Natural killer cell (primary cell): ENCODE data around the gene KDSR. TPM values are rescaled to one million over a fixed set of nuclear protein-coding genes. Genes with fewer than 3 reads are reported as not detected.
A peak's percentile ranks its signal among the peaks of the same experiment; 100 is the strongest.

Experiments
- ATAC-seq, 3 donors: fragments of 150-1000 bp in 2 of 3; fragments of 200-7000 bp in 1 of 3; cut with Tn5 transposase; 1 replicate in 1 of 3; 2 replicates in 2 of 3; pipeline ENCODE4 v1.10.0; 2021; ENCODE audit warnings: mild to moderate bottlenecking in 2 of 3, moderate library complexity in 2 of 3
- DNase-seq, 2 donors: peaks; one replicate each; pipeline versions ENCODE4 v3.0.0 to v3.0.0-alpha.2; 2013 to 2021; ENCODE audit warnings: mixed read lengths in 1 of 2
- H3K27ac ChIP-seq: one replicate; pipeline ENCODE4 v1.5.1; 2013; ENCODE audit warnings: mild to moderate bottlenecking, low read length
- H3K27me3 ChIP-seq: one replicate; pipeline ENCODE4 v1.6.1; 2013; ENCODE audit warnings: low read length; ENCODE audit not compliant: control insufficient read depth, insufficient read depth
- H3K36me3 ChIP-seq: one replicate; pipeline ENCODE4 v1.6.1; 2013; ENCODE audit warnings: low read length; ENCODE audit not compliant: control insufficient read depth, insufficient read depth
- H3K4me1 ChIP-seq: one replicate; pipeline ENCODE4 v1.6.1; 2013; ENCODE audit warnings: low read length; ENCODE audit not compliant: control insufficient read depth, insufficient read depth
- H3K4me3 ChIP-seq: one replicate; pipeline ENCODE4 v1.5.1; 2013; ENCODE audit warnings: low read length
- H3K9me3 ChIP-seq: one replicate; pipeline ENCODE4 v1.6.1; 2013; ENCODE audit warnings: low read length; ENCODE audit not compliant: control insufficient read depth, insufficient read depth
- H3K27ac Mint-ChIP-seq, 2 donors: one replicate each; pipeline ENCODE4 v1.8.0; 2022; ENCODE audit warnings: mild to moderate bottlenecking in 2 of 2, mixed read lengths in 2 of 2, moderate library complexity in 1 of 2
- H3K27me3 Mint-ChIP-seq, 2 donors: one replicate each; pipeline ENCODE4 v1.8.0; 2022; ENCODE audit warnings: low read depth in 2 of 2, mixed read lengths in 2 of 2
- H3K36me3 Mint-ChIP-seq: one replicate; pipeline ENCODE4 v1.8.0; 2022; ENCODE audit warnings: mixed read lengths
- H3K4me1 Mint-ChIP-seq, 2 donors: one replicate each; pipeline ENCODE4 v1.8.0; 2022; ENCODE audit warnings: mixed read lengths in 2 of 2
- H3K4me3 Mint-ChIP-seq: one replicate; pipeline ENCODE4 v1.8.0; 2022; ENCODE audit warnings: mild to moderate bottlenecking, moderate library complexity, mixed read lengths
- H3K9me3 Mint-ChIP-seq, 2 donors: one replicate each; pipeline ENCODE4 v1.8.0; 2022; ENCODE audit warnings: mixed read lengths in 2 of 2
- CTCF ChIP-seq: fragments of 200-600 bp; IDR thresholded peaks from one replicate; pipeline ENCODE4 v1.8.0; 2022; ENCODE audit warnings: antibody characterized with exemption
- WGBS: methylation state at CpG from one replicate; pipeline ENCODE4 v1.1.7; 2013; ENCODE audit warnings: missing lambda C conversion rate; ENCODE audit not compliant: insufficient coverage; 5-methylcytosine and 5-hydroxymethylcytosine counted together
- intact Hi-C: fragments of 100-400 bp; cut with micrococcal nuclease; formaldehyde crosslinking; loops from one replicate; pipeline ENCODE4 v1.14.2; 2022
- total RNA-seq, 4 donors: library from RNA; stranded (reverse); fragments of 120-200 nt in 1 of 4; gene quantifications; one replicate each; pipeline versions ENCODE4 v1.2.3 to v1.2.4, GENCODE V29; 2013 to 2022

KDSR gene
- total RNA-seq, 3 donors from 2014 or later (not counting 1 experiment from before 2014, with no cell fraction given) = 11.1 to 15.1 (median 11.6) TPM

- intact Hi-C loops = no loop called here
- peaks cover 0 to 5% of the 10 kb centered on the region in 2 donors for H3K4me1 Mint-ChIP-seq
- Histone ChIP-seq H3K4me3 (no peak overlapping the region), H3K4me1 (no peaks in the 10 kb centered on the region), H3K27me3 (no peaks in the 10 kb centered on the region), H3K36me3 (peaks cover 18% of the 10 kb centered on the region), H3K27ac (no peak overlapping the region), H3K9me3 (no peaks in the 10 kb centered on the region)
- H3K4me3 Mint-ChIP-seq = no peak overlapping the region
- no peak overlapping the region for H3K27ac Mint-ChIP-seq
- no peak for DNase-seq
- H3K36me3 Mint-ChIP-seq = no peaks in the 10 kb centered on the region
- no peaks in the 10 kb centered on the region for H3K27me3 Mint-ChIP-seq
- no peak for TF ChIP-seq CTCF
- no peaks in the 10 kb centered on the region for H3K9me3 Mint-ChIP-seq
- WGBS = 90% methylated on average over 7 of the region's 7 CpGs
- ATAC-seq = no peak
These were observed 20.4 kb downstream of the KDSR start for GRCh38 chr18:63346480-63347183.

DNA sequence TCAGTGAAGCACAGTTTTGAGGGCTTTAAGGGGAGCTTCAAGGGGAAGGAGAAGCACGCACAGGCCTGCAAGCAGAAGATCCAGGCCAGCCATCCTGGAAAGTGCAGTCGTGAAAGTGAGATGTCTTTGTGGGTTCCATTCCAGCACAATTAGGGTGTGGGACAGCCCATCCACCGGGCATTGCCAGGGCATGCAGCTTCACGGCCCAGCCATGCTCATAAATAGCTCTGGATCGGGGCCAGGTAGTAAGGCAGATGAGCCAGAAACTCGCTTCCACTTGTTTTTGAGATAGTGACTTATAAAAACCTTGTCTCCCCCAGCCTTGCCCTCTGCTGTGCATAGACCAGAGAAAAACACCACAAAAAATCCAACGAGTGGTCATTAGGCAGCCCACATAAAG, 21.0 kb downstream of the KDSR start:
- Histone ChIP-seq H3K4me3 (no peak overlapping the region), H3K36me3 (peaks cover 18% of the 10 kb centered on the region), H3K4me1 (no peaks in the 10 kb centered on the region), H3K27me3 (no peaks in the 10 kb centered on the region), H3K27ac (no peak overlapping the region), H3K9me3 (no peaks in the 10 kb centered on the region)
- Mint-ChIP-seq H3K4me1 (peaks cover 0 to 5% of the 10 kb centered on the region in 2 donors), H3K27ac (no peak overlapping the region), H3K27me3 (no peaks in the 10 kb centered on the region), H3K9me3 (no peaks in the 10 kb centered on the region), H3K4me3 (no peak overlapping the region), H3K36me3 (no peaks in the 10 kb centered on the region)
- no peak for TF ChIP-seq CTCF
- no peak for ATAC-seq
- DNase-seq = no peak
- 97% methylated on average over 7 of the region's 7 CpGs for WGBS
- intact Hi-C loops = no loop called here

DNA sequence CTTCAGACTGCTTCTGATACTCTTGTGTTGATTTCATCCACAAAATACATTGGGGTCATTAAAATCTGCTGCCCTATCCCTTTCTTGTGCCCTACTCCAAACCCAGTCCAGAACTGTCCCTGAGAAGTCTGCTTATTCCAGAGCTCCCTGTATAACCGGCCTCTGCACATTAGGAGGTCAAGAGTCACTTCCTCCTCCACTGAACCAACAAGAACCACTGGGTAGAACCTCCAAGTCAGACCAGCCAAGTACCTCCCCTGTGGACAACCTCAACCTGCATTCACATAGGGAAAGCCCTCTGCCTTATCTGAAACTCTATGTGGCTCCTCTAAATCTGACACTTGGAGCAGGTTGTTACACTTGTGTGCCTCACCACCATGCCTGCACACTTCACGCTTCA, 22.1 kb downstream of the KDSR start:
- Histone ChIP-seq H3K4me3 (no peak overlapping the region), H3K36me3 (peaks cover 8% of the 10 kb centered on the region), H3K27ac (no peak overlapping the region), H3K27me3 (no peaks in the 10 kb centered on the region), H3K9me3 (no peaks in the 10 kb centered on the region), H3K4me1 (no peaks in the 10 kb centered on the region)
- Mint-ChIP-seq H3K9me3 (no peaks in the 10 kb centered on the region), H3K36me3 (no peaks in the 10 kb centered on the region), H3K27me3 (no peaks in the 10 kb centered on the region), H3K4me3 (no peak overlapping the region), H3K27ac (peak overlapping the region in 1 of 2 donors; percentile 1), H3K4me1 (peaks cover 0 to 5% of the 10 kb centered on the region in 2 donors)
- ATAC-seq = no peak
- DNase-seq = no peak
- no peak for TF ChIP-seq CTCF
- intact Hi-C loops = no loop called here
- 92% methylated on average over 2 of the region's 2 CpGs for WGBS

DNA sequence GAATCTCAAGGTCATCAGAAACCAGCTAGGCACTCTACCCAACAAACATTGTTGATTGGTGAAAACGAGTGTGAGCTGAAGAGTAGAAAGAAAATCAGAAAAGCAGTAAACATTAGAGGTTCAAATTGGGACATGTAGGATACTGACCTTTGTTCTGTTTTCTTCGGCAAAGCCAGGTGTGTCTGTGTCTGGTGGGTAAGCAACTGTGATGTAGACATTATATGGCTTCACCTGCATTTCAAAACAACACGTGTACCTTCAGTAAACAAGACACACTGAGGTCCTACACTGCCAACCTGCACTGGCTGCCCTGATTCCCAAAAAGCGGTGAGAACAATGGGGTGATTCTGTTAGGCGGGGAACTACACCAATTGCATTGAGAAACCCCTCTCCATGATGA, 22.7 kb downstream of the KDSR start:
- Mint-ChIP-seq H3K36me3 (no peaks in the 10 kb centered on the region), H3K4me3 (no peak overlapping the region)

More for the DNA sequence above, 22.7 kb downstream of the KDSR start:
- WGBS = 93% methylated on average over 5 of the region's 5 CpGs
- no peaks in the 10 kb centered on the region for H3K9me3 Mint-ChIP-seq
- Histone ChIP-seq H3K4me3 (no peak overlapping the region), H3K36me3 (peaks cover 8% of the 10 kb centered on the region), H3K4me1 (no peaks in the 10 kb centered on the region), H3K27ac (no peak overlapping the region), H3K27me3 (no peaks in the 10 kb centered on the region), H3K9me3 (no peaks in the 10 kb centered on the region)
- no peak for TF ChIP-seq CTCF
- H3K4me1 Mint-ChIP-seq = peaks cover 0 to 5% of the 10 kb centered on the region in 2 donors
- DNase-seq (no peak), ATAC-seq (no peak)
- H3K27me3 Mint-ChIP-seq = no peaks in the 10 kb centered on the region
- intact Hi-C loops = no loop called here
- H3K27ac Mint-ChIP-seq = no peak overlapping the region
